B cell (primary cell): Measurements from ENCODE around the gene DUSP18. TPM values are rescaled to one million over a fixed set of nuclear protein-coding genes. Genes with fewer than 3 reads are reported as not detected.

Experiments used
- ATAC-seq: fragments of 200-7000 bp; cut with Tn5 transposase; one replicate; pipeline ENCODE4 v1.10.0; 2021; ENCODE audit warnings: low read depth, mild to moderate bottlenecking, moderate number of reproducible peaks, moderate library complexity
- CTCF ChIA-PET: fragments of 350-600 bp; sonication (Branson Sonifier 250); formaldehyde crosslinking; loops from one replicate; lab custom pipeline; 2021; ENCODE audit warnings: antibody characterized with exemption, inconsistent platforms; lab: Charles Lee
- POLR2A ChIA-PET: fragments of 350-600 bp; sonication (Branson Sonifier 250); formaldehyde crosslinking; loops from one replicate; lab custom pipeline; 2021; ENCODE audit warnings: antibody characterized with exemption; lab: Charles Lee
- DNase-seq: peaks from one replicate; pipeline ENCODE4 v3.0.0; 2013
- H2AFZ ChIP-seq: 2 replicates; pipeline ENCODE4 v1.6.1; 2012; ENCODE audit warnings: mild to moderate bottlenecking, low read depth, low read length; ENCODE audit not compliant: insufficient read depth, poor library complexity, severe bottlenecking
- H3K27ac ChIP-seq, 2 donors: 1 replicate in 1 of 2; 2 replicates in 1 of 2; pipeline ENCODE4 v1.5.1; 2012 to 2013; ENCODE audit warnings: low read length in 2 of 2, mild to moderate bottlenecking in 2 of 2, moderate library complexity in 1 of 2
- H3K27me3 ChIP-seq, 4 experiments: fragments of 200-600 bp in 1 of 4; sonication (generic) in 1 of 4; replicated peaks in 1 of 4; 1 replicate in 2 of 4; 2 replicates in 2 of 4; pipeline versions ENCODE4 v1.6.1 to v1.7.0; 2013 to 2016; ENCODE audit warnings: low read length in 3 of 4, mild to moderate bottlenecking in 2 of 4, mixed read lengths in 1 of 4, moderate library complexity in 1 of 4; ENCODE audit not compliant: insufficient read depth in 4 of 4, control insufficient read depth in 3 of 4; ENCODE audit errors: control extremely low read depth in 1 of 4
- H3K36me3 ChIP-seq, 2 experiments: replicated peaks in 1 of 2; 1 replicate in 1 of 2; 2 replicates in 1 of 2; pipeline versions ENCODE4 v1.6.1 to v1.7.1; 2013; ENCODE audit warnings: low read length in 1 of 2; ENCODE audit not compliant: insufficient read depth in 2 of 2, control insufficient read depth in 1 of 2; ENCODE audit errors: control extremely low read depth in 1 of 2, extremely low read depth in 1 of 2
- H3K4me1 ChIP-seq, 2 donors: fragments of 200-600 bp in 1 of 2; sonication (generic) in 1 of 2; 1 replicate in 1 of 2; 2 replicates in 1 of 2; pipeline versions ENCODE4 v1.5.1 to v1.6.1; 2013 to 2017; ENCODE audit warnings: low read length in 2 of 2; ENCODE audit not compliant: control insufficient read depth in 2 of 2, insufficient read depth in 2 of 2
- H3K4me2 ChIP-seq: replicated peaks from 2 replicates; pipeline ENCODE3; 2012; ENCODE audit warnings: mild to moderate bottlenecking, low read depth, low read length; ENCODE audit not compliant: poor library complexity, severe bottlenecking
- H3K4me3 ChIP-seq, 5 experiments: fragments of 200-600 bp in 1 of 5; sonication (generic) in 1 of 5; 1 replicate in 3 of 5; 2 replicates in 2 of 5; pipeline versions ENCODE4 v1.5.1 to v1.7.0; 2011 to 2016; ENCODE audit warnings: low read length in 4 of 5, mild to moderate bottlenecking in 4 of 5, low read depth in 2 of 5, control low read depth in 1 of 5, moderate library complexity in 1 of 5; ENCODE audit not compliant: insufficient read depth in 1 of 5; ENCODE audit errors: control extremely low read depth in 1 of 5, extremely low read depth in 1 of 5
- H3K79me2 ChIP-seq: fragments of 200-600 bp; sonication (generic); one replicate; pipeline ENCODE4 v1.6.0; 2016; ENCODE audit warnings: low read length; ENCODE audit not compliant: control insufficient read depth, insufficient read depth
- H3K9ac ChIP-seq: fragments of 200-600 bp; sonication (generic); 2 replicates; pipeline ENCODE4 v1.6.1; 2017; ENCODE audit warnings: mild to moderate bottlenecking, low read length, moderate library complexity
- H3K9me3 ChIP-seq, 3 donors: one replicate each; pipeline versions ENCODE4 v1.6.1 to v1.7.1; 2013; ENCODE audit warnings: low read length in 2 of 3; ENCODE audit not compliant: control insufficient read depth in 2 of 3, insufficient read depth in 1 of 3; ENCODE audit errors: control extremely low read depth in 1 of 3
- H4K20me1 ChIP-seq: 2 replicates; pipeline ENCODE4 v1.6.0; 2012; ENCODE audit warnings: mild to moderate bottlenecking, low read length; ENCODE audit not compliant: insufficient read depth, control insufficient read depth, poor library complexity, severe bottlenecking
- H3K27ac Mint-ChIP-seq: one replicate; pipeline ENCODE4 v1.8.0; 2021; ENCODE audit warnings: mixed read lengths
- H3K27me3 Mint-ChIP-seq: one replicate; pipeline ENCODE4 v1.8.0; 2021; ENCODE audit warnings: mixed read lengths
- H3K4me1 Mint-ChIP-seq: one replicate; pipeline ENCODE4 v1.8.0; 2021; ENCODE audit warnings: mixed read lengths
- H3K4me3 Mint-ChIP-seq: one replicate; pipeline ENCODE4 v1.8.0; 2021; ENCODE audit warnings: mixed read lengths
- H3K9me3 Mint-ChIP-seq: one replicate; pipeline ENCODE4 v1.8.0; 2022; ENCODE audit warnings: mixed read lengths; ENCODE audit not compliant: insufficient read depth
- EZH2 ChIP-seq: IDR thresholded peaks from 2 replicates; pipeline ENCODE4 v1.6.1; 2012; ENCODE audit warnings: borderline replicate concordance, low read depth, mild to moderate bottlenecking, moderate library complexity, low read length; ENCODE audit not compliant: insufficient read depth, poor library complexity, severe bottlenecking
- WGBS: methylation state at CpG from one replicate; pipeline ENCODE4 v1.1.5; 2013; ENCODE audit warnings: missing lambda C conversion rate; ENCODE audit not compliant: insufficient coverage; 5-methylcytosine and 5-hydroxymethylcytosine counted together
- intact Hi-C: fragments of 100-400 bp; cut with micrococcal nuclease; formaldehyde crosslinking; loops from one replicate; pipeline ENCODE4 v1.10.0; 2022
- polyA plus RNA-seq: library from polyadenylated mRNA; depleted of rRNA; stranded (reverse); fragments of >200 nt; gene quantifications from 2 replicates; pipeline ENCODE4 v1.2.3, GENCODE V29; 2012
- total RNA-seq, 2 donors: library from RNA; stranded (reverse); fragments of 120-200 nt in 1 of 2; gene quantifications; 1 replicate in 1 of 2; 2 replicates in 1 of 2; pipeline versions ENCODE4 v1.2.3 to v1.2.4, GENCODE V29; 2013 to 2022
- TF ChIP-seq, protein P1 (sequence below): fragments of 200-600 bp; IDR thresholded peaks from one replicate; pipeline ENCODE4 v1.8.0; 2022; ENCODE audit warnings: antibody characterized with exemption, mild to moderate bottlenecking

The DUSP18 gene
- total and polyA plus RNA-seq, 2 donors (not counting 1 experiment from before 2014, with no cell fraction given): 20.6 to 21.2 TPM

DNA sequence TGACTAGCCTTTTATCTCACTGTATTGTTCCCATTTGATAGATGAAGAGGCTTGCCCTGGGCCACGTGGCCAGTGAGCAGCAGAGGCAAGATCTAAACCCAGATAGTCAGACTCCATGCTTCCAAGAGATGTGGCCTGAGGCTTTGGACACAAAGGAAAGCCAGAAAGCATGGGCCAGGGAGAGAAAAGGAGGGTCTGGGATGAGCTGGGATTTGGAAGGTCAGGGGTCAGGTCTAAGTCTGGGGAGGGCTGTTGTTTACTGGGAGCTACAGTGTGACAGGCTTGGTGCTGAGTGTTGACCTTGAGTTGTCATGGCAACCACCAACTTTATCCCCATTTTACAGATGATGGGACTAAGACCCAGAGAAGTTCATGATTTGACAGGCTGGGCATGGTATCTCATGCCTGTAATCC, 30.0 kb downstream of the DUSP18 start:
- H3K79me2 ChIP-seq: no peaks in the 10 kb centered on the region
- no peak overlapping the region for H3K4me3 ChIP-seq
- intact Hi-C loops: no loop called here
- Mint-ChIP-seq H3K27me3 (no peaks in the 10 kb centered on the region), H3K4me3 (peak overlapping the region; percentile 37), H3K9me3 (peaks cover 3% of the 10 kb centered on the region), H3K4me1 (peaks cover 19% of the 10 kb centered on the region), H3K27ac (no peak overlapping the region)
- H4K20me1 ChIP-seq: no peaks in the 10 kb centered on the region
- peaks cover 18 to 28% of the 10 kb centered on the region in 2 donors for H3K4me1 ChIP-seq
- no peak for TF ChIP-seq EZH2
- TF ChIP-seq, protein P1, sequence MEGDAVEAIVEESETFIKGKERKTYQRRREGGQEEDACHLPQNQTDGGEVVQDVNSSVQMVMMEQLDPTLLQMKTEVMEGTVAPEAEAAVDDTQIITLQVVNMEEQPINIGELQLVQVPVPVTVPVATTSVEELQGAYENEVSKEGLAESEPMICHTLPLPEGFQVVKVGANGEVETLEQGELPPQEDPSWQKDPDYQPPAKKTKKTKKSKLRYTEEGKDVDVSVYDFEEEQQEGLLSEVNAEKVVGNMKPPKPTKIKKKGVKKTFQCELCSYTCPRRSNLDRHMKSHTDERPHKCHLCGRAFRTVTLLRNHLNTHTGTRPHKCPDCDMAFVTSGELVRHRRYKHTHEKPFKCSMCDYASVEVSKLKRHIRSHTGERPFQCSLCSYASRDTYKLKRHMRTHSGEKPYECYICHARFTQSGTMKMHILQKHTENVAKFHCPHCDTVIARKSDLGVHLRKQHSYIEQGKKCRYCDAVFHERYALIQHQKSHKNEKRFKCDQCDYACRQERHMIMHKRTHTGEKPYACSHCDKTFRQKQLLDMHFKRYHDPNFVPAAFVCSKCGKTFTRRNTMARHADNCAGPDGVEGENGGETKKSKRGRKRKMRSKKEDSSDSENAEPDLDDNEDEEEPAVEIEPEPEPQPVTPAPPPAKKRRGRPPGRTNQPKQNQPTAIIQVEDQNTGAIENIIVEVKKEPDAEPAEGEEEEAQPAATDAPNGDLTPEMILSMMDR: no peak
- ChIA-PET POLR2A (no interaction called here), CTCF (interaction anchor here (1.4 kb wide), 1 partner anchor 283 kb away, joined by 3 read pairs; no protein-coding TSS in a partner anchor)
- no peak overlapping the region for H3K9ac ChIP-seq
- no peak for ATAC-seq
- H3K36me3 ChIP-seq: no peaks in the 10 kb centered on the region
- H3K4me2 ChIP-seq: no peak overlapping the region
- H3K27me3 ChIP-seq: no peaks in the 10 kb centered on the region
- DNase-seq: no peak
- no CpG with 5 or more reads among the region's 1 CpG for WGBS
- H3K9me3 ChIP-seq: no peaks in the 10 kb centered on the region
- H3K27ac ChIP-seq: no peak overlapping the region
- H2AFZ ChIP-seq: no peak overlapping the region

DNA sequence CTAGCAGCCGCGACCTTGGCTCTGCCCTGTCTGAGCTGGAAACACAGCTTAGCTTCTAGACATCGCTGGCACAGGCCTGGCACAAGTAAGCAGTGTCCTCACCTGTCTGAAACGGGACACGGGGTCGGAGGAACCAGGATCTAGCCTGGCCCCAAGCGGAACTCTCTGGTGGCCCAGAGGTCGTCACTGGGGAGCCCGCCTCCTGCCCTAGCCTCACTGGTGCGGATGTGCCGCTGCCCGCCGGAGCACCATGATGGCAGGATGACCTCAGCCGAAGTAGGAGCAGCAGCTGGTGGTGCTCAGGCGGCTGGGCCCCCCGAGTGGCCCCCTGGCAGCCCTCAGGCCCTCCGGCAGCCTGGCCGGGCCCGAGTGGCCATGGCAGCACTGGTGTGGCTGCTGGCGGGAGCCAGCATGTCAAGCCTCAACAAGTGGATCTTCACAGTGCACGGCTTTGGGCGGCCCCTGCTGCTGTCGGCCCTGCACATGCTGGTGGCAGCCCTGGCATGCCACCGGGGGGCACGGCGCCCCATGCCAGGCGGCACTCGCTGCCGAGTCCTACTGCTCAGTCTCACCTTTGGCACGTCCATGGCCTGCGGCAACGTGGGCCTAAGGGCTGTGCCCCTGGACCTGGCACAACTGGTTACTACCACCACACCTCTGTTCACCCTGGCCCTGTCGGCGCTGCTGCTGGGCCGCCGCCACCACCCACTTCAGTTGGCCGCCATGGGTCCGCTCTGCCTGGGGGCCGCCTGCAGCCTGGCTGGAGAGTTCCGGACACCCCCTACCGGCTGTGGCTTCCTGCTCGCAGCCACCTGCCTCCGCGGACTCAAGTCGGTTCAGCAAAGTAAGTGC, 31.2 kb downstream of the DUSP18 start:
- no peaks in the 10 kb centered on the region for H3K27me3 ChIP-seq
- peak overlapping the region; percentile 77 for H3K9ac ChIP-seq
- peak overlapping the region in 1 of 2 donors; percentile 68 for H3K27ac ChIP-seq
- H4K20me1 ChIP-seq: no peaks in the 10 kb centered on the region
- ATAC-seq: no peak
- peak overlapping the region in 4 of 5 experiments; percentile 52 to 79 (median 65) for H3K4me3 ChIP-seq
- intact Hi-C loops: no loop called here
- ChIA-PET CTCF (interaction anchor here (0.6 to 4.8 kb wide), 7 partner anchors 13 to 787 kb away, joined by 3 to 105 read pairs (median 20); partner anchors contain the start of gene DUSP18), POLR2A (interaction anchor here (1.5 kb wide), 1 partner anchor 45 kb away, joined by 3 read pairs; the partner anchor contains the start of gene PES1)
- no peaks in the 10 kb centered on the region for H3K79me2 ChIP-seq
- Mint-ChIP-seq H3K27me3 (no peaks in the 10 kb centered on the region), H3K9me3 (peaks cover 3% of the 10 kb centered on the region), H3K4me3 (peak overlapping the region; percentile 88), H3K27ac (peak overlapping the region; percentile 76), H3K4me1 (peaks cover 19% of the 10 kb centered on the region)
- H3K4me1 ChIP-seq: peaks cover 18 to 28% of the 10 kb centered on the region in 2 donors
- H3K4me2 ChIP-seq: peak overlapping the region; percentile 99
- TF ChIP-seq EZH2: no peak
- TF ChIP-seq, protein P1: no peak
- no peak for DNase-seq
- 70% methylated on average over 45 of the region's 45 CpGs for WGBS
- peak overlapping the region; percentile 93 for H2AFZ ChIP-seq
- H3K36me3 ChIP-seq: no peaks in the 10 kb centered on the region
- H3K9me3 ChIP-seq: no peaks in the 10 kb centered on the region
